ENCODE data around the gene TICRR.

TICRR gene

DNA sequence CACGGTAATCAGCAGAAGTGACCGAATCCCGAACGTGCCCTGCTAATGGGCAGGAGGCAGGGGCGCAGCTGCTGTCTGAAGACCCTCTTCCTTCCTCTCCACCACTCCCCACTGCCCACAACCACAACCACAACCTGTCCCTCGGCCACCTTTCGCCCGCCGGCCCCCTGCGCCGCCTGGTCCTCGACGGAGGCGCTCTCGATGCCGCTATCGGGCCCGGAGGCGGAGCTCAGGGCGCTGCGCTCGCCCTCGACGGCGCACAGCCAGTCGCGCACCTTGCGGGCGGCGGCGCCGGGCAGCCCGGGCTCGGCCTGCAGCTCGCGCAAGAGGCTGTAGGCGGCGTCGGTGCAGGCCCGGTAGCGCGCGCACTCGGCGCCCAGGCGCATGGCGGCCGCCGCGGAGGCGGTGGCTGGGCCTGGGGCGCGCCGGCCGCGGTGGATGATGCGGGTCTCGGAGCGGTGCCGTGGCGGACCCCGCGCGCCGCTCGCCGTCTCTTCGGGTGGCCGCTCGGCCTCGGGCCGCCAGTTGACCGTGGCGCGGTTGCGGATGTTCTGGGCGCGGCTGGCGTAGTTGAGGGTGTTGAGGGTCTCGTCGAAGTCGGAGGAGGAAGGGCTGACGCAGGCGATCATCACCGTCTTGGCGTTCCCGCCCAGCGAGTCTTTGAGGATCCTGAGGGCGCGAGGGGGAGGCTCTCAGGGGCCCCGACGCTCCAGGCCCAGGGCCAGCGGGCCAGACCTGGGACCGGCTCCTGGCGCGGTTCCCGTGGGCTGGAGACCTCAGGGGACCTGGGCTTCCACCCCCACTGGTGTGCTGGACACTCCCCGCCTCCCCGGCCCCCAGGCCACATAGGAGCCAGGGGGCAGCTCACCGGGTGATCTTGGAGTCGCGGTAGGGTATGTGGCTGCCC, 73.1 kb downstream of the TICRR start:
- DNase-seq = peak in 1 of 42 donors; percentile 12
- intact Hi-C loops (cut with DNase I) = no loop called here

DNA sequence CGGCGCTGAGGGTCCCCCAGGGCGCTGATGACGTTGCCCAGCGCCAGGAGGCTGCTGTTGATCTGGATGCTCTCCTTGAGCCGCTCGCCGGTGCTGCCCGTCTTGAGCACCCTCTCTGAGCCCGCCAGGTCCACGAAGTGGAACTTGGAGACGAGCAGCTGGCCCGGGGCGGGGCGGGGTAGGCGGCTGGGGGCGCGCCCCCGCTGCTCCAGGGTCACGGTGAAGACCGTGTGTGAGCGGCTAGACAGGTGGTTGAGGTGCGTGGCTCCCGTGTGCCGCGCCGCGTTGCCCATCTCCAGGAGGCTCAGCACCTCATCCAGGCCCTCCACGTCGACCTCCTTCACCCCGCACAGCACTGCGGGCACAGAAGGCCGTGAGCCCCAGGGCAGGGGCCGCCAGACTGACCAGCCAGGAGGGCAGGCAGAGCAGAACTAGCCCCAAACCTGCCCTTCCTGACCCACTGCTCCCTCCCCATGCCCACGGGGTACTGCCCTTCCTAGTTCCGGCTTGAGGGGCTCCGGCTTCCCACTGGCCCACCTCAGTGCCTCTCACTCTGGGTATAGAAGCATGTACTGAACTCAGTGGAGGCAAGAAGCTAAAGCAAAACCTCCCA, 73.8 kb downstream of the TICRR start:
- DNase-seq = no peak
- intact Hi-C loops (cut with DNase I) = no loop called here

DNA sequence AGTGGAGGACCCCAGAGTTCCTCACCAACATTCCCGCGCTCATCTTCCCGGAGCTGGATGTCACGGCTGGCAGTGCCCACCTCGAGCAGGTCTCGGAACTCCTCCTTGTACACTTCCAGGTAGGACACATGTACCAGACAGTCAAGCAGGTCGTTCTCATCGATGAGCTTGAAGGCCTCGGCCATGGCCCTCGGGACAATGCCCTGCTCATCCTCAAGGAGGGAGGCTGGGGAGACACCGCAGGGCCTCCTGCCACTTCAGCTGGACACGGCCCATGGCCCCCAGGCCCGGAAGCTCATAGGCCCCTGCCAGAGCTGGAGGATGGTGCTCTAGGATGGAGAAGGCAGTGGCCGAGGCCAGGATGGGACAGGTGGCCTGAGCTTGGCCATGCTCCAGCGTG, 74.4 kb downstream of the TICRR start:
- no peak for DNase-seq
- intact Hi-C loops (cut with DNase I) = no loop called here

DNA sequence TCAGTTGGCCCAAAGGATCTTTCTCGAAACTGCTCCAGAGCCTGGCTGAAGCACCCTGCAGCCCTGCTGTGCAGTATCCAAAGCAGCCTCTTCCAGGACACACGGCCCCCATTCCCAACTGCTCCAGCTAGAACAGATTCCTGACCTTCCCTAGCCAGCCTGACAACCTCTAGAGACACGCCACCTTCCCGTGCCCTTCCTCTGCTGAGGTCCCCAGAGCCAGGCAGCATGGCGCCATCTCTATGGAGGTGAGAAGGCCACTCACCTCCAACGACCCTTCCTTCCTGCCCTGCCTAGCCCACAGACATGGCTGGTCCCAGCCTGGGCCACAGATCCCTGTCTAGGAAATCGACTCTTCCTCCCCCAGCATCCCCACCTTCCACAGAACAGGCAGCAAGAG, 76.9 kb downstream of the TICRR start:
- no peak for DNase-seq
- intact Hi-C loops (cut with DNase I) = no loop called here

DNA sequence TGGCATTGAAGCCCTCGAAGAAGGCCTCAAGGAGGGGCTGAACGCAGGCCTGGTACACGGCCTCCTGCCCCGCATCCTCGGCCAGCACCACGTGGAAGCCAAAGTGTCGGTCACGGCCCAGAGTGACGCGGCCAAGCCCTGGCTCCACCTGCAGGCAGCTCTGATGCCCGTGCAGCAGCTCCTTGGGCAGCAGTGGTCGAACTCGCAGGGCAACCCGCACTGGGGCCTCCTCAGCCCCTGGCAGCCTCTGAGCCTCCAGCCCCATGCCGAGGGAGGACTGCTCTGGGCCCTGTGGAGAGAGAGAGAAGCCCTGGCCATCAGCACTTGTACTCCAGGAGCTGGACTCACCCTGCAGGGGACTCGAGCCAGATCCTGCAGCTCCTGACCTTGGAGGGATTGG, 77.4 kb downstream of the TICRR start:
- DNase-seq = no peak

GRCh38 chr15:89653578-89653977, 78.3 kb downstream of the TICRR start:
- DNase-seq = no peak
- intact Hi-C loops (cut with DNase I) = no loop called here

More for the DNA sequence above, 77.4 kb downstream of the TICRR start:
- intact Hi-C loops (cut with DNase I) = no loop called here

GRCh38 chr15:89654301-89654761, 79.1 kb downstream of the TICRR start:
- intact Hi-C loops (cut with DNase I) = no loop called here
- DNase-seq = no peak

DNA sequence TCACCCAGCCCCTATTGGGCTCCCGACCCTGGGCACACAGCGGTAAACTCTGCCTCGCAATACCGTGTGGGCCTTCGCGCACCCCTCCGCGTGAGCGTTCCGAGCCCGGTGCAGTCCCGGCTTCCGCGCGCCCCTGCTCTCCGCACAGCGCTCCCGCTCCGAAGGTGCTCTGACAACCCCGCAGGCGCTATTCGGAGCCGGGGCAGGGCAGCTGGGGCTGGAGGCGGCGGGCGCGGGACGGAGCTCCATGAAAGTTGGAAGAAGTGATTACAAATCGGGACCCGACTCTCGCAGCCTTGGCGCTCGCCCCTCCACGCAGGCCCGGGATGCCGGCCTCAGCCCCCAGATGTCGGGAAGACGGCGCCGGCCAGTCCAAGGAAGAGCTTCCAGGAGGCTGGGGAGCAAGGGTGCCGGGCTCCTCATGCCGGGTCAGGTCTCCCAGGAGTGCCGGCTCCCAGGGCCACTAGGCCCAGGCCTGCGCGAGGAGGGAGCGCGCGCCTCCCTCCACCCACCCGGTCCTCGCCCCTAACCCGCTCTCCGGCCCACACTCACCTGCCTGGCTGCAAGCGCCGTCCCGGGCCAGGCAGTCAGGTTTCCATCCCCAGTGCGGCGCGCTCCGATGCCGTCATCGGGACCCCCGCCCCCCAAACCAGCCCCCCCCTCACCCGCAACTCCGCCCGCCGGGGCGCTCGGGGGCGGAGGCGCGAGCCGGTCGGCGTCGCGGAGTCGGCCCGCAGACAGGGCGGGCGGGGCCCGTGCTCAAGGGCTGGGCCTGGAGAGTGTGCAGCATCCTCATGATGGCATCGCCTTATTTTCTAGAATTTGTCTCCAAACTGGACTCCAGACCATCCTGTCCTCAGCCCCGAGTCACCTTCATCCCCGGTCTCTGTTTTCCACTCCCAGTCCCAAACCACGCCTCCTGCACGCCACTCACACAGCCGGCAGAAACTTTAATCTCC, 79.9 kb downstream of the TICRR start, which contains the start of gene KIF7:
KIF7 (minus strand) TSS at position 621 of the 959 bp plus-strand sequence. CDS start 2,537 bp downstream, outside the sequence.
- intact Hi-C loops (cut with DNase I) = no loop called here
- peak in 7 of 42 donors; percentile 15 to 46 (median 36) for DNase-seq

GRCh38 chr15:89656116-89656815, 81.0 kb downstream of the TICRR start:
- peak in 1 of 42 donors; percentile 5 for DNase-seq
- intact Hi-C loops (cut with DNase I) = no loop called here

- intact Hi-C loops (cut with DNase I) = no loop called here
- peak in 1 of 42 donors; percentile 9 for DNase-seq
Measured at GRCh38 chr15:89657686-89658200, 82.5 kb downstream of the TICRR start.

- no peak for DNase-seq
- intact Hi-C loops (cut with DNase I) = no loop called here
Measured at GRCh38 chr15:89659295-89659694, 84.0 kb downstream of the TICRR start.

- intact Hi-C loops (cut with DNase I) = no loop called here
- no peak for DNase-seq
Measured at GRCh38 chr15:89660556-89660955, 85.3 kb downstream of the TICRR start.

DNA sequence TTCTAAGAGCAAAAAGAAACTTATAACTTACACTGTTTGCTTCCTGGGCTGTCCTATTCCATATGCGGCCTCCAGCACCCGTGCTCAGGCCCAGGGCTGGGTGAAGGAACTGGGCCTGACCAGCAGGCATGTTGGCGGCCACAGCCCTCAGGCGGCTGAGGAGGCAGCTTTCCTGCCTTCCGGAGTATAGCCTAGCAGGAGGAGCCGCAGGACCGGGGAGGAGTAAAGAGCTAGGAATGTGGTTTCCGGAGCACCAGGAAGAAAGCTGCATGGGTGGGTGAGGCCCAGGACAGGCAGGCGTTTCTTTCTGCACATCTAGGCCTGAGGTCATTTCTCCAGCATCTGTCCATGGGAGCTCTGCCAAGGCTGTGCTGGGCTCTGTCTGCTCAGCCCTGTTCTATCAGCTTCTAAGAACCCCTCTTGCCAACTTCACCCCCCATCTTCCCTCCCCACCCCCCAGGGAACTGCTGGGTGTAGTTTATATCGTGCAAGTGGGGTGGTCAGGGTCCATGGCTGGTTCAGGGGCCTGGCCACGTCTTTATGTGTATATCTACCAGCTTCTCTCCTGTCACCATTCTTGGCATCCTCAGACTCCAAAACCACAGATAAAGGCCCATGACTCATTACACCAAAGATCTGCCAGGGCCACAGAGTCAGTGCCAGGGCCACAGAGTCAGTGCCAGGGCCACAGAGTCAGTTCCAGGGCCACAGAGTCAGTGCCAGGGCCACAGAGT, 87.8 kb downstream of the TICRR start:
- intact Hi-C loops (cut with DNase I) = no loop called here
- peak in 1 of 42 donors; percentile 19 for DNase-seq

DNA sequence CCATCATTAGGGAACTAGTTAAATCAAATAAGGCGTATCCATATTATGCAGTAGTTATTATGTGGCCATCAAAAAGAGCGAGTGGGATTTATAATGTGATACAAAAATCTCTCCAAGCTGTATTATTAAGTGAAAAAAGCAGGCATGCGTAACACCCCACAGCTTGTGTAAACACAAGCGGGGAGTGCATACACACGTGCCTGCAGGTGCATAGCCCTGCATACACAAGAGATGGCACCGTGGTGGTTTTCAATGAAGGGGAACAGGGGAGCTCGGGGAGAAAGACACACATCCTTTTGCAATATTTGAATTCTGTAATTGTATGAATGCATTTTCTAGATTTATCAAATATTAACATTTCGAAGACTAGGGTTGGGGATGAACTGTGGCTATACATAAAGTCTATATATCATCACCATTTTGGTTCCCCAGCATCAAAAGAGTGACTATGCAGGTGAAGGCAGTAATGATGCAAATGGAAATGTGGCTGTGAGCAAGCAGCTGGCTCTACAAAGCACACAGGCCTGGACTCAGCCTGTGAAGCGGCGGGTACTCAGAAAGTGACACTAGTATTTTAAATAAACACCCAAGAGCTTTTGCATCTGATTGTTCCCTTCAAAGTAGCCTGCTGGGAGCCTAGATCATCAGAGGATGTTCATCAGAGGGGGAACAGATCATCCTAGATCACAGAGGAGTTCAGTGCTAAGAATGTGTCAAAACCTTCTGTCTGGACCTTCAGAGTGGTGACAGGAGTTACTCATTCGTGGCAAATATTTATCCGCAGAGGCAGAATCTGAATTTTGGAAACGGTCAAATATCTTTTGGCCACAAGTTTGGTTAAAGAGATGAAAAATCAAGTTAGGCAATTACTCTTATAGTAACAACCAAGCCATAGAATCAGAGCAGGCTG, 89.4 kb downstream of the TICRR start:
- DNase-seq = no peak

GRCh38 chr15:89665449-89666181, 90.3 kb downstream of the TICRR start:
- intact Hi-C loops (cut with DNase I) = no loop called here
- peak in 31 of 42 donors; percentile 14 to 63 (median 33) for DNase-seq

More for the DNA sequence above, 89.4 kb downstream of the TICRR start:
- intact Hi-C loops (cut with DNase I) = no loop called here
